HepG2 (cell line): Measurements from ENCODE around the gene TTC39B. TPM values are rescaled to one million over a fixed set of nuclear protein-coding genes. Genes with fewer than 3 reads are reported as not detected.

ENCODE experiments used
- DMAP1 ChIP-seq: IDR thresholded peaks from 2 replicates; pipeline ENCODE4 v1.6.1; 2016
- GTF2F1 ChIP-seq: fragments of 150-350 bp; IDR thresholded peaks from 2 replicates; pipeline ENCODE4 v1.6.1; 2014; ENCODE audit warnings: low read length
- KLF16 ChIP-seq, 2 experiments: sonication (generic) in 1 of 2; formaldehyde crosslinking in 1 of 2; IDR thresholded peaks; 2 replicates each; pipeline versions ENCODE4 v1.6.1 to v1.8.0; 2016 to 2023; ENCODE audit warnings: missing genetic modification reagents in 2 of 2, missing compliant biosample characterization in 1 of 2
- MLLT10 ChIP-seq: sonication (generic); formaldehyde crosslinking; IDR thresholded peaks from 2 replicates; pipeline ENCODE4 v1.4.0; 2020; ENCODE audit warnings: missing genetic modification reagents
- NFIC ChIP-seq: IDR thresholded peaks from 2 replicates; pipeline ENCODE4 v1.6.1; 2012; ENCODE audit warnings: mild to moderate bottlenecking, low read length, inconsistent platforms
- POLR2AphosphoS5 ChIP-seq: IDR thresholded peaks from 2 replicates; pipeline ENCODE4 v1.6.1; 2012; ENCODE audit warnings: low read depth, low read length
- RXRB ChIP-seq: IDR thresholded peaks from 2 replicates; pipeline ENCODE4 v1.6.1; 2016; ENCODE audit warnings: borderline replicate concordance, missing genetic modification reagents, missing compliant biosample characterization
- SP1 ChIP-seq, 2 experiments: fragments of 450-650 bp in 1 of 2; sonication (generic) in 1 of 2; formaldehyde crosslinking in 1 of 2; IDR thresholded peaks; 2 replicates each; pipeline versions ENCODE4 v1.4.0 to v1.6.1; 2016 to 2020; ENCODE audit warnings: missing genetic modification reagents in 1 of 2
- SP2 ChIP-seq: sonication (generic); formaldehyde crosslinking; IDR thresholded peaks from 2 replicates; pipeline ENCODE4 v1.5.1; 2020; ENCODE audit warnings: mild to moderate bottlenecking, missing genetic modification reagents
- SRSF1 ChIP-seq: fragments of 200-400 bp; formaldehyde crosslinking; optimal IDR thresholded peaks from 2 replicates; pipeline ENCODE3; 2017; ENCODE audit warnings: mild to moderate bottlenecking, low read depth, low read length, moderate library complexity
- SRY ChIP-seq: sonication (generic); formaldehyde crosslinking; IDR thresholded peaks from 2 replicates; pipeline ENCODE4 v1.8.0; 2022; ENCODE audit warnings: mild to moderate bottlenecking, missing genetic modification reagents
- TEAD3 ChIP-seq: optimal IDR thresholded peaks from 2 replicates; pipeline ENCODE3; 2016; ENCODE audit warnings: borderline replicate concordance
- YY1 ChIP-seq: IDR thresholded peaks from 2 replicates; pipeline ENCODE4 v1.6.1; 2011; ENCODE audit warnings: low read length, low read depth, moderate library complexity, mild to moderate bottlenecking; ENCODE audit not compliant: insufficient read depth, insufficient replicate concordance
- ZKSCAN5 ChIP-seq: sonication (generic); formaldehyde crosslinking; IDR thresholded peaks from 2 replicates; pipeline ENCODE4 v1.5.1; 2020; ENCODE audit warnings: mild to moderate bottlenecking, missing genetic modification reagents
- ZNF263 ChIP-seq: sonication (generic); formaldehyde crosslinking; IDR thresholded peaks from 2 replicates; pipeline ENCODE4 v1.4.0; 2020; ENCODE audit warnings: missing genetic modification reagents
- ZNF563 ChIP-seq: sonication (generic); formaldehyde crosslinking; IDR thresholded peaks from 2 replicates; pipeline ENCODE4 v1.8.0; 2022; ENCODE audit warnings: mild to moderate bottlenecking, moderate library complexity, missing genetic modification reagents
- ZNF83 ChIP-seq: sonication (generic); formaldehyde crosslinking; IDR thresholded peaks from 2 replicates; pipeline ENCODE4 v1.4.0; 2020; ENCODE audit warnings: missing genetic modification reagents, mild to moderate bottlenecking, borderline replicate concordance
- polyA plus RNA-seq, 8 experiments: library from polyadenylated mRNA; depleted of rRNA in 3 of 8; stranded (reverse) in 7 of 8; unstranded in 1 of 8; fragments of >200 nt; fragmentation: Illumina TruSeq in 4 of 8; extraction: Trizol in 4 of 8; gene quantifications; 2 replicates each; pipeline versions ENCODE4 v1.2.1 to v1.2.3, GENCODE V29; 2011 to 2016; ENCODE audit warnings: low read depth in 4 of 8, missing spikeins in 1 of 8, mixed read lengths in 1 of 8; ENCODE audit not compliant: insufficient read depth in 1 of 8
- total RNA-seq, 5 experiments: library from RNA; depleted of rRNA; stranded (reverse); fragments of >200 nt; fragmentation: Illumina TruSeq; extraction: Trizol; gene quantifications; 2 replicates each; pipeline ENCODE4 v1.2.3, GENCODE V29; 2016; ENCODE audit warnings: low read depth in 1 of 5
- TF ChIP-seq, protein P1 (sequence below): sonication (generic); formaldehyde crosslinking; IDR thresholded peaks from 2 replicates; pipeline ENCODE4 v1.5.0; 2020; ENCODE audit warnings: missing genetic modification reagents
- TF ChIP-seq, protein P2 (sequence below): sonication (generic); formaldehyde crosslinking; IDR thresholded peaks from 2 replicates; pipeline ENCODE4 v1.9.0; 2021; ENCODE audit warnings: mild to moderate bottlenecking, missing genetic modification reagents
- TF ChIP-seq, protein P3 (sequence below): IDR thresholded peaks from 2 replicates; pipeline ENCODE4 v1.6.1; 2016; ENCODE audit warnings: mild to moderate bottlenecking
- TF ChIP-seq, protein P4 (sequence below): sonication (generic); formaldehyde crosslinking; IDR thresholded peaks from 2 replicates; pipeline ENCODE4 v1.8.0; 2022; ENCODE audit warnings: low read depth, missing genetic modification reagents

The TTC39B gene
- total and polyA plus RNA-seq, 2 of the 13 experiments (the other 11 are each of a cell fraction or from before 2014, with no cell fraction given) = 14.3 to 19.4 TPM

DNA sequence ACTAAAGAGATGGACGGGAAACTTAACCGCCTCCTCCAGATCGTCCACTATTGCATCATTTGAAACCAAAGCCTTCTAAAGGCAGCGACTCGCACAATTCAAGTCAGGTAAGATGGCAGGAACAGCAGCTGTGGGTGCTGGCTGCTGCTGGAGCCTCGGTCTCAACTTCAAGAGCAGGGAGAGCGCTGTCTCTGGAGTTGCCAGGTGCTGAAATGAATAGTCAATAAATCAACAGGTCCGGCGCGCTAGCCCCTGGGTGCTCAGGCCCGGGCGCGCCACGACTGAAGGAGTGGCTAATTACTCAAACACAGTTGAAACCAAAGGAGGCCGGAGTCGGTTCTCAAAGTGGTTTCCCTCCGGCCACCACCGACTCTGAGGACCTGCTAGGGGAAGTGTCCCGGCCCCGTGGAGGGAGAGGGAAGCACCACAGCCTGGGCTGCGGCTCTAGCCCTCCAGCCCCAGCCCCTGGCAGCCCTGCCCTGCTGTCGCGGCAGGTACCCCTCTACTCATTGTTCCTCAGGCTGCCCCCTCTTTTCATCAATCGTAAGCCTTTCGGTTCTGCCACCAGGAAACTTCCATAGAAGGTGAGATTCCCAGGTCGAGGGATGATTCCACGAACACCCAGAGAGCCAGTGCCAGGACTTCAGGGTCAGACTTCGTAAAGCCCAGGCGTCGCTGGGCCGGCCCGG, 804 bp downstream of the TTC39B start (continued):
- TF ChIP-seq, protein P1, sequence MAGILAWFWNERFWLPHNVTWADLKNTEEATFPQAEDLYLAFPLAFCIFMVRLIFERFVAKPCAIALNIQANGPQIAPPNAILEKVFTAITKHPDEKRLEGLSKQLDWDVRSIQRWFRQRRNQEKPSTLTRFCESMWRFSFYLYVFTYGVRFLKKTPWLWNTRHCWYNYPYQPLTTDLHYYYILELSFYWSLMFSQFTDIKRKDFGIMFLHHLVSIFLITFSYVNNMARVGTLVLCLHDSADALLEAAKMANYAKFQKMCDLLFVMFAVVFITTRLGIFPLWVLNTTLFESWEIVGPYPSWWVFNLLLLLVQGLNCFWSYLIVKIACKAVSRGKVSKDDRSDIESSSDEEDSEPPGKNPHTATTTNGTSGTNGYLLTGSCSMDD (CRISPR knock-in tag) = no peak
- 0 out of 2 replicates have a peak, but pooled peaks have one; percentile 26 for TF ChIP-seq SP2 (CRISPR knock-in tag)
- no peak; the same call in 1 of the 2 replicates for TF ChIP-seq SRY (CRISPR knock-in tag)
- TF ChIP-seq GTF2F1 = no peak
- 0 out of 2 replicates have a peak, but pooled peaks have one; percentile 46 for TF ChIP-seq DMAP1
- 0 out of 2 replicates have a peak, but pooled peaks have one; percentile 16 for TF ChIP-seq RXRB (CRISPR knock-in tag)
- no peak for TF ChIP-seq TEAD3
- no peak for TF ChIP-seq SRSF1
- TF ChIP-seq KLF16 (CRISPR knock-in tag; IDR thresholded peaks at IDR 0.05) = no peak
- no peak for TF ChIP-seq SP1 (IDR thresholded peaks at IDR 0.05)
- TF ChIP-seq SP1 (CRISPR knock-in tag; IDR thresholded peaks at IDR 0.05) = no peak
- TF ChIP-seq MLLT10 (CRISPR knock-in tag) = no peak
- TF ChIP-seq POLR2AphosphoS5 = no peak
- TF ChIP-seq, protein P2, sequence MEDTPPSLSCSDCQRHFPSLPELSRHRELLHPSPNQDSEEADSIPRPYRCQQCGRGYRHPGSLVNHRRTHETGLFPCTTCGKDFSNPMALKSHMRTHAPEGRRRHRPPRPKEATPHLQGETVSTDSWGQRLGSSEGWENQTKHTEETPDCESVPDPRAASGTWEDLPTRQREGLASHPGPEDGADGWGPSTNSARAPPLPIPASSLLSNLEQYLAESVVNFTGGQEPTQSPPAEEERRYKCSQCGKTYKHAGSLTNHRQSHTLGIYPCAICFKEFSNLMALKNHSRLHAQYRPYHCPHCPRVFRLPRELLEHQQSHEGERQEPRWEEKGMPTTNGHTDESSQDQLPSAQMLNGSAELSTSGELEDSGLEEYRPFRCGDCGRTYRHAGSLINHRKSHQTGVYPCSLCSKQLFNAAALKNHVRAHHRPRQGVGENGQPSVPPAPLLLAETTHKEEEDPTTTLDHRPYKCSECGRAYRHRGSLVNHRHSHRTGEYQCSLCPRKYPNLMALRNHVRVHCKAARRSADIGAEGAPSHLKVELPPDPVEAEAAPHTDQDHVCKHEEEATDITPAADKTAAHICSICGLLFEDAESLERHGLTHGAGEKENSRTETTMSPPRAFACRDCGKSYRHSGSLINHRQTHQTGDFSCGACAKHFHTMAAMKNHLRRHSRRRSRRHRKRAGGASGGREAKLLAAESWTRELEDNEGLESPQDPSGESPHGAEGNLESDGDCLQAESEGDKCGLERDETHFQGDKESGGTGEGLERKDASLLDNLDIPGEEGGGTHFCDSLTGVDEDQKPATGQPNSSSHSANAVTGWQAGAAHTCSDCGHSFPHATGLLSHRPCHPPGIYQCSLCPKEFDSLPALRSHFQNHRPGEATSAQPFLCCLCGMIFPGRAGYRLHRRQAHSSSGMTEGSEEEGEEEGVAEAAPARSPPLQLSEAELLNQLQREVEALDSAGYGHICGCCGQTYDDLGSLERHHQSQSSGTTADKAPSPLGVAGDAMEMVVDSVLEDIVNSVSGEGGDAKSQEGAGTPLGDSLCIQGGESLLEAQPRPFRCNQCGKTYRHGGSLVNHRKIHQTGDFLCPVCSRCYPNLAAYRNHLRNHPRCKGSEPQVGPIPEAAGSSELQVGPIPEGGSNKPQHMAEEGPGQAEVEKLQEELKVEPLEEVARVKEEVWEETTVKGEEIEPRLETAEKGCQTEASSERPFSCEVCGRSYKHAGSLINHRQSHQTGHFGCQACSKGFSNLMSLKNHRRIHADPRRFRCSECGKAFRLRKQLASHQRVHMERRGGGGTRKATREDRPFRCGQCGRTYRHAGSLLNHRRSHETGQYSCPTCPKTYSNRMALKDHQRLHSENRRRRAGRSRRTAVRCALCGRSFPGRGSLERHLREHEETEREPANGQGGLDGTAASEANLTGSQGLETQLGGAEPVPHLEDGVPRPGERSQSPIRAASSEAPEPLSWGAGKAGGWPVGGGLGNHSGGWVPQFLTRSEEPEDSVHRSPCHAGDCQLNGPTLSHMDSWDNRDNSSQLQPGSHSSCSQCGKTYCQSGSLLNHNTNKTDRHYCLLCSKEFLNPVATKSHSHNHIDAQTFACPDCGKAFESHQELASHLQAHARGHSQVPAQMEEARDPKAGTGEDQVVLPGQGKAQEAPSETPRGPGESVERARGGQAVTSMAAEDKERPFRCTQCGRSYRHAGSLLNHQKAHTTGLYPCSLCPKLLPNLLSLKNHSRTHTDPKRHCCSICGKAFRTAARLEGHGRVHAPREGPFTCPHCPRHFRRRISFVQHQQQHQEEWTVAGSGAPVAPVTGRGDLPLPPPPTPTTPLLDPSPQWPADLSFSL (CRISPR knock-in tag) = no peak
- TF ChIP-seq ZNF83 = no peak
- no peak for TF ChIP-seq NFIC
- TF ChIP-seq, protein P3, sequence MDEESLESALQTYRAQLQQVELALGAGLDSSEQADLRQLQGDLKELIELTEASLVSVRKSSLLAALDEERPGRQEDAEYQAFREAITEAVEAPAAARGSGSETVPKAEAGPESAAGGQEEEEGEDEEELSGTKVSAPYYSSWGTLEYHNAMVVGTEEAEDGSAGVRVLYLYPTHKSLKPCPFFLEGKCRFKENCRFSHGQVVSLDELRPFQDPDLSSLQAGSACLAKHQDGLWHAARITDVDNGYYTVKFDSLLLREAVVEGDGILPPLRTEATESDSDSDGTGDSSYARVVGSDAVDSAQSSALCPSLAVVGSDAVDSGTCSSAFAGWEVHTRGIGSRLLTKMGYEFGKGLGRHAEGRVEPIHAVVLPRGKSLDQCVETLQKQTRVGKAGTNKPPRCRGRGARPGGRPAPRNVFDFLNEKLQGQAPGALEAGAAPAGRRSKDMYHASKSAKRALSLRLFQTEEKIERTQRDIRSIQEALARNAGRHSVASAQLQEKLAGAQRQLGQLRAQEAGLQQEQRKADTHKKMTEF = no peak
- no peak for TF ChIP-seq ZNF263 (CRISPR knock-in tag)
- TF ChIP-seq ZKSCAN5 (CRISPR knock-in tag) = no peak
- peak; percentile 44 for TF ChIP-seq YY1
- TF ChIP-seq, protein P4, sequence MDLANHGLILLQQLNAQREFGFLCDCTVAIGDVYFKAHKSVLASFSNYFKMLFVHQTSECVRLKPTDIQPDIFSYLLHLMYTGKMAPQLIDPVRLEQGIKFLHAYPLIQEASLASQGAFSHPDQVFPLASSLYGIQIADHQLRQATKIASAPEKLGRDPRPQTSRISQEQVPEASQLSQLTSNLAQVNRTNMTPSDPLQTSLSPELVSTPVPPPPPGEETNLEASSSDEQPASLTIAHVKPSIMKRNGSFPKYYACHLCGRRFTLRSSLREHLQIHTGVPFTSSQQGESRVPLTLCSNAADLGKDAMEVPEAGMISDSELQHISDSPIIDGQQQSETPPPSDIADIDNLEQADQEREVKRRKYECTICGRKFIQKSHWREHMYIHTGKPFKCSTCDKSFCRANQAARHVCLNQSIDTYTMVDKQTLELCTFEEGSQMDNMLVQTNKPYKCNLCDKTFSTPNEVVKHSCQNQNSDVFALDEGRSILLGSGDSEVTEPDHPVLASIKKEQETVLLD (CRISPR knock-in tag) = no peak
- TF ChIP-seq ZNF563 (CRISPR knock-in tag) = no peak
